NCI-H1105 treated with DMSO at 0.1 percent for 48 hours (cell line): ENCODE data around the gene TAF1.
"Not testable (repeated sequence)": the region's sequence is repeated elsewhere in the genome, so short reads cannot be mapped to it uniquely, and the experiment has no call there.

Experiments
- DNase-seq: peaks from one replicate; lab custom pipeline; 2025; lab: John Stamatoyannopoulos, UW

The TAF1 gene, protein sequence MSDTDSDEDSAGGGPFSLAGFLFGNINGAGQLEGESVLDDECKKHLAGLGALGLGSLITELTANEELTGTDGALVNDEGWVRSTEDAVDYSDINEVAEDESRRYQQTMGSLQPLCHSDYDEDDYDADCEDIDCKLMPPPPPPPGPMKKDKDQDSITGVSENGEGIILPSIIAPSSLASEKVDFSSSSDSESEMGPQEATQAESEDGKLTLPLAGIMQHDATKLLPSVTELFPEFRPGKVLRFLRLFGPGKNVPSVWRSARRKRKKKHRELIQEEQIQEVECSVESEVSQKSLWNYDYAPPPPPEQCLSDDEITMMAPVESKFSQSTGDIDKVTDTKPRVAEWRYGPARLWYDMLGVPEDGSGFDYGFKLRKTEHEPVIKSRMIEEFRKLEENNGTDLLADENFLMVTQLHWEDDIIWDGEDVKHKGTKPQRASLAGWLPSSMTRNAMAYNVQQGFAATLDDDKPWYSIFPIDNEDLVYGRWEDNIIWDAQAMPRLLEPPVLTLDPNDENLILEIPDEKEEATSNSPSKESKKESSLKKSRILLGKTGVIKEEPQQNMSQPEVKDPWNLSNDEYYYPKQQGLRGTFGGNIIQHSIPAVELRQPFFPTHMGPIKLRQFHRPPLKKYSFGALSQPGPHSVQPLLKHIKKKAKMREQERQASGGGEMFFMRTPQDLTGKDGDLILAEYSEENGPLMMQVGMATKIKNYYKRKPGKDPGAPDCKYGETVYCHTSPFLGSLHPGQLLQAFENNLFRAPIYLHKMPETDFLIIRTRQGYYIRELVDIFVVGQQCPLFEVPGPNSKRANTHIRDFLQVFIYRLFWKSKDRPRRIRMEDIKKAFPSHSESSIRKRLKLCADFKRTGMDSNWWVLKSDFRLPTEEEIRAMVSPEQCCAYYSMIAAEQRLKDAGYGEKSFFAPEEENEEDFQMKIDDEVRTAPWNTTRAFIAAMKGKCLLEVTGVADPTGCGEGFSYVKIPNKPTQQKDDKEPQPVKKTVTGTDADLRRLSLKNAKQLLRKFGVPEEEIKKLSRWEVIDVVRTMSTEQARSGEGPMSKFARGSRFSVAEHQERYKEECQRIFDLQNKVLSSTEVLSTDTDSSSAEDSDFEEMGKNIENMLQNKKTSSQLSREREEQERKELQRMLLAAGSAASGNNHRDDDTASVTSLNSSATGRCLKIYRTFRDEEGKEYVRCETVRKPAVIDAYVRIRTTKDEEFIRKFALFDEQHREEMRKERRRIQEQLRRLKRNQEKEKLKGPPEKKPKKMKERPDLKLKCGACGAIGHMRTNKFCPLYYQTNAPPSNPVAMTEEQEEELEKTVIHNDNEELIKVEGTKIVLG (N-terminal part only)

DNA sequence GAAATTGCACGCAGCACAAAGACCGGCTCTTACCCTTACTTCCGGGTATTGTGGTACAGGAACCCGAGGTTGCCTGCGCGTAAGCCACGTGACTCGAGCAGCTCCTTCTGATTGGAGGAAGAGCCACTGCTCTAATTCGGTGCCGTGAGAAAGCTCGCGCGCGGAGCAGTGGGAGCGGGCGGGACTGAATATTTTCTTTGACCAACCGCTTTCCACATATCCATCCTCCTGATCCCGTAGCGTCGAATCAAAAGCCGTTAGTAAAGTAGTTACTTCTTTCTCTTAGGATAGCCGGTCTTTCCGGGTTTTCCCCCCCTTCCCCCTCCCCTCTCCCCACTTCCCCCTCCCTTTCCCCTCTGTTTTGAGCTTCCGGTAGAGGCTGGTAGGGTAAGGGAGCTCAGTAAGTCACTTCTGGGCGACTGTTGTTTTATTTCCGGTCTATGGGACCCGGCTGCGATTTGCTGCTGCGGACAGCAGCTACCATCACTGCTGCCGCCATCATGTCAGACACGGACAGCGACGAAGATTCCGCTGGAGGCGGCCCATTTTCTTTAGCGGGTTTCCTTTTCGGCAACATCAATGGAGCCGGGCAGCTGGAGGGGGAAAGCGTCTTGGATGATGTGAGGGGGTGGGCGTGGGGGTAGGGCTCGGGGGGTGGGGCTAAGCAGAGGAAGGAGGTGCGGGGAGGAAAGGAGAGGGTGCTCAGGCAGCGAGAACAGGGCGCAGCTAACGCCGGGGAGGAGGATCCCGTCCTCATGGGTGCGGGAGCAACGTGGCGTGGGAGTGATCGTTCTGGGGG, at the start of gene TAF1:
Gene TAF1, plus strand, starts transcription at position 483 of the 799 bp plus-strand sequence. Its CDS starts 18 bp downstream, at position 501.
- peak; percentile 96 for DNase-seq

- not testable (repeated sequence) for DNase-seq
Measured at GRCh38 chrX:71316959-71317358, 49.2 kb upstream of the TAF1 start.

- DNase-seq = no peak
Measured at GRCh38 chrX:71320126-71320525, 46.0 kb upstream of the TAF1 start.

DNA sequence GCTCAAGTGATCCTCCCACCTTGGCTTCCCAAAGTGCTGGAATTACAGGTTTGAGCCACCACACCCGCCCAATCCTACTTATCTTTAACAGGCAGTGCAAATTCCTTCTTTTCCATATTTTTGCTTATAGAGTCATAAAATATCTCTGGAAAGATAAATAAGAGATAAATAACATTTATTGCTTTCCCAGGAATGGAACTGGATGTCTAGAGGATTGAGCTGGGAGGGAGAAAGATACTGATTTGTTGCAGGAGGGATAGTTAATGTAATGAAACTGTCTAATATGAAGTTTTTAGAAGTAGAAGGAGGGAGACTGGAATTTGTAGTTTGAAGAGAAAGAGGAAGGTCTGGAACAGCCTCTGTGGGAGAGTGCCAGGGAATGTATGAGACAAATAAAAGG, 44.4 kb upstream of the TAF1 start:
- DNase-seq = no peak

DNA sequence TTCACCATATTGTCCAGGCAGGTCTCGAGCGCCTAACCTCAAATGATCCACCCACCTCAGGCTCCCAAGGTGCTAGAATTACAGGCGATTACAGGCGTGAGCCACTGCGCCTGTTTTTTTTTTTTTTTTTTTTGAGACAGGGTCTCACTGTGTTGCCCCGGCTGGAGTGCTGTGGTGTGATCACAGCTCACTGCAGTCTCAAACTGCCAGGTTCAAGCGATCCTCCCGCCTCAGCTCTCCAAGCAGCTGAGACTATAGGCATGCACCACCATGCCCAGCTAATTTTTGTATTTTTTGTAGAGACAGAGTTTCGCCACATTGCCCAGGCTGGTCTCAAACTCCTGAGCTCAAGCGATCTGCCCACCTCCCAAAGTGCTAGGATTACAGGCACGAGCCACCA, 41.7 kb upstream of the TAF1 start:
- not testable (repeated sequence) for DNase-seq

GRCh38 chrX:71326394-71326793, 39.8 kb upstream of the TAF1 start:
- no peak for DNase-seq

DNA sequence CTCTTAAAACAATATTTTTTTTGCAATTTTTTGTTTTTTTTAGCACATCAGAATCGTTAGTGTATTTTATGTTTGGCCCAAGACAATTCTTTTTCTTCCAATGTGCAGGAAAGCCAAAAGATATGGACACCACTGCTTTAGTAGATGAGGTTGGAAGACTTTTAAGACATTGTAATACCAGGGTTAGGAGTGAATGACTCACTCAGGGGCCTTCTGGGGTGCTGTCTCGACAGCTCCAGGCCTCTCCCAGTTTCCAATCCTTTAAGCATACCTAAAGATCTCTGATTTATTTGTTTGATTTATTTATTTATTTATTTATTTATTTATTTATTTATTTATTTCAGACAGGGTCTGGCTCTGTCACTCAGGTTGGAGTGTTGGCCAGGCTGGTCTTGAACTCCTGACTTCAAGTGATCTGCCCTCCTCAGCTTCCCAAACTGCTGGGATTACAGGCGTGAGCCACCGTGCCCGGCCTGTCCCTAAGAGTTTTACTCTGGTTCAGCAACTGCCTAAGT, 16.9 kb upstream of the TAF1 start:
- DNase-seq = not testable (repeated sequence)

DNA sequence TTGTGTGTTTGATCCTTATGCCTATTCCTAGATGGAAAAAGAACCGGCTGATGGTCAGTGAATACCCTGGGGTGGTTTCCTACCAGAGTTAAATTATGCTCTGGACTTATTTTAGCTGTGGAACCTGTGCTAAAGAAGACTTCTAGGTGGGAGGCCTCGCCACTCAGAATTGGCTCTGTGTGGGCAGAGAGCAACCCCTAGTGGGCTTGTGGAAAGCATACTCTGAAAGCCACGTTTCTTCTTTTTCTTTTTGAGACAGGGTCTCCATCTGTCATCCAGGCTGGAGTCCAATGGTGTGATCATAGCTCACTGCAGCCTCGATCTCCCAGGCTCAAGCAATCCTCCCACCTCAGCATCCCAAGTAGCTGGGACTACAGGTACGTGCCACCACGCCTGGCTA, 16.3 kb upstream of the TAF1 start:
- DNase-seq = not testable (repeated sequence)

GRCh38 chrX:71352439-71352838, 13.7 kb upstream of the TAF1 start:
- not testable (repeated sequence) for DNase-seq

GRCh38 chrX:71364221-71364620, 1.9 kb upstream of the TAF1 start:
- DNase-seq = no peak

GRCh38 chrX:71365356-71365874, 742 bp upstream of the TAF1 start:
- DNase-seq = no peak

GRCh38 chrX:71366674-71367256, 608 bp downstream of the TAF1 start:
- no peak for DNase-seq

GRCh38 chrX:71367396-71367795, 1.2 kb downstream of the TAF1 start:
- no peak for DNase-seq

- DNase-seq = no peak
Measured at GRCh38 chrX:71372388-71372787, 6.2 kb downstream of the TAF1 start.

DNA sequence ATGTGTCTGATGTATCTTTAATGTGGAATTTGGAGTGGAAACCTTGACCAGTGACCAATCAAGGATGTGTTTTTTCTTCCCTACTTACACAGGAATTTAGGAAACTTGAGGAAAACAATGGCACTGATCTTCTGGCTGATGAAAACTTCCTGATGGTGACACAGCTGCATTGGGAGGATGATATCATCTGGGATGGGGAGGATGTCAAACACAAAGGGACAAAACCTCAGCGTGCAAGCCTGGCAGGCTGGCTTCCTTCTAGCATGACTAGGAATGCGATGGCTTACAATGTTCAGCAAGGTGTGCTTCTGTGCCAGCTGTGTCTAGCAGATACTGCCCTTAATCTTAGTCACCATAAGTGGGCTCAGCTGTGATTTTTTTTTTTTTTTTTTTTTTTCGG, 12.6 kb downstream of the TAF1 start:
- DNase-seq = no peak

DNA sequence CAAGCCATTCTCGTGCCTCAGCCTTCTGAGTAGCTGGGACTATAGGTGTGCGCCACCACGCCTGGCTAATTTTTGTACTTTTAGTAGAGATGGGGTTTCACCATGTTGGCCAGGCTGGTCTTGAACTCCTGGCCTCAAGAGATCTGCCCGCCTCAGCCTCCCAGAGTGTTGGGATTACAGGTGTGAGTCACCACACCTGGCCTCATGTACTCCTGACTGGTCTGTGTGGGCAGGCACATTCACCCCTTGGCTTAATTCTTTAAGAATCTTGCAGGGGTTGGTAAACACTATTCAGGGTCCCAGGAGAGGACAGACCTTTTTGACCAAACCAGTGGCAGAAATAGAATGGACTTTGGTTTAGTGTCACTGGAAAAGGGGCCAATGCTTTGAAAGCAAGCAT, 25.6 kb downstream of the TAF1 start:
- DNase-seq = not testable (repeated sequence)

- no peak for DNase-seq
Measured at GRCh38 chrX:71393919-71394318, 27.8 kb downstream of the TAF1 start.

GRCh38 chrX:71396576-71396975, 30.4 kb downstream of the TAF1 start:
- no peak for DNase-seq

DNA sequence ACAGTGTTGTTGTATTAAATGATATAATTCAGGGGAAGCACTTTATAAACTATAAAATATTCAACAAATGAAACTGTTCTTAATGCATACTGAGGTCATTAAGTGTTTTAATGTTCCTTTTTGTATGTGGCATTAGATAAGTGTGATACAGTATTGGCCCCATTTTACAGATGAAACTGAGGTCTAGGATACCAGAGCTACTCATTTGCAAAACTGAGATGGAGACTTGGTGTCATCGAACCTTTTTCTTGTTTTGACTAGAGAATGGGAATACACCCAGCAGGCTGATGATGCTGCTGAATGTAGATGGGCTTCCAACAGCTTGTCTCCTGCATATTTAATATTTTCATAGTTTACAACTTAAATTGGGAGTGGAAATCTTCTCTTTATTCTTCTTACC, 34.6 kb downstream of the TAF1 start:
- DNase-seq = no peak

- DNase-seq = not testable (repeated sequence)
Measured at GRCh38 chrX:71416260-71416659, 50.1 kb downstream of the TAF1 start.
